Neural progenitor cell (in vitro differentiated cells): ENCODE measurements around the gene FSTL1. TPM values are rescaled to one million over a fixed set of nuclear protein-coding genes. Genes with fewer than 3 reads are reported as not detected.

ENCODE experiments used
- DNase-seq: peaks from one replicate; pipeline ENCODE4 v3.0.0-alpha.2; 2016; ENCODE audit warnings: low spot score
- H2AFZ ChIP-seq: fragments of 200-600 bp; sonication (generic); replicated peaks from 2 replicates; pipeline ENCODE4 v1.6.1; 2016; ENCODE audit warnings: antibody characterized with exemption
- H3F3A ChIP-seq: fragments of 200-600 bp; sonication (generic); 2 replicates; pipeline ENCODE4 v1.6.1; 2016; ENCODE audit warnings: antibody characterized with exemption, low read depth
- H3K27ac ChIP-seq: fragments of 200-600 bp; sonication (generic); 2 replicates; pipeline ENCODE4 v1.5.1; 2016; ENCODE audit warnings: mild to moderate bottlenecking
- H3K27me3 ChIP-seq: fragments of 200-600 bp; sonication (generic); 2 replicates; pipeline ENCODE4 v1.6.1; 2016; ENCODE audit warnings: mild to moderate bottlenecking, moderate library complexity
- H3K36me3 ChIP-seq: fragments of 200-600 bp; sonication (generic); 2 replicates; pipeline ENCODE4 v1.5.1; 2016
- H3K4me1 ChIP-seq: fragments of 200-600 bp; sonication (generic); 2 replicates; pipeline ENCODE4 v1.6.1; 2016; ENCODE audit warnings: mixed run types
- H3K4me2 ChIP-seq: fragments of 200-600 bp; sonication (generic); 2 replicates; pipeline ENCODE4 v1.6.1; 2016
- H3K4me3 ChIP-seq: fragments of 200-600 bp; sonication (generic); 2 replicates; pipeline ENCODE4 v1.5.1; 2016
- H3K79me2 ChIP-seq: fragments of 200-600 bp; sonication (generic); 2 replicates; pipeline ENCODE4 v1.6.1; 2016; ENCODE audit warnings: low read depth
- H3K9ac ChIP-seq: fragments of 200-600 bp; sonication (generic); 2 replicates; pipeline ENCODE4 v1.6.1; 2016
- H3K9me3 ChIP-seq: fragments of 200-600 bp; sonication (generic); 2 replicates; pipeline ENCODE4 v1.5.1; 2016; ENCODE audit warnings: low read depth
- H4K20me1 ChIP-seq: fragments of 200-600 bp; sonication (generic); 2 replicates; pipeline ENCODE4 v1.6.1; 2016; ENCODE audit warnings: low read depth
- H3K27ac Mint-ChIP-seq: 3 replicates; pipeline ENCODE4 v1.8.0; 2021; ENCODE audit warnings: mixed read lengths
- H3K27me3 Mint-ChIP-seq: 2 replicates; pipeline ENCODE4 v1.8.0; 2022; ENCODE audit warnings: low read depth, mild to moderate bottlenecking, inconsistent platforms, moderate library complexity, mixed read lengths; ENCODE audit not compliant: insufficient read depth
- H3K36me3 Mint-ChIP-seq: 3 replicates; pipeline ENCODE4 v1.8.0; 2021; ENCODE audit warnings: mixed read lengths
- H3K4me1 Mint-ChIP-seq: 3 replicates; pipeline ENCODE4 v1.8.0; 2021; ENCODE audit warnings: mixed read lengths
- H3K4me3 Mint-ChIP-seq: 3 replicates; pipeline ENCODE4 v1.8.0; 2021; ENCODE audit warnings: mild to moderate bottlenecking, moderate library complexity, mixed read lengths
- H3K9me3 Mint-ChIP-seq: 3 replicates; pipeline ENCODE4 v1.8.0; 2020; ENCODE audit warnings: mixed read lengths
- EZH2 ChIP-seq: fragments of 200-600 bp; sonication (generic); IDR thresholded peaks from 2 replicates; pipeline ENCODE4 v1.6.1; 2017; ENCODE audit warnings: antibody characterized with exemption, mild to moderate bottlenecking, moderate library complexity
- EZH2phosphoT487 ChIP-seq: fragments of 200-600 bp; sonication (generic); IDR thresholded peaks from 2 replicates; pipeline ENCODE4 v1.6.1; 2017; ENCODE audit warnings: antibody characterized with exemption
- total RNA-seq: library from RNA; depleted of rRNA; stranded (reverse); fragments of >200 nt; gene quantifications from 2 replicates; pipeline ENCODE4 v1.2.3, GENCODE V29; 2015; ENCODE audit warnings: low replicate concordance
- TF ChIP-seq, protein P1 (sequence below): fragments of 200-600 bp; sonication (generic); IDR thresholded peaks from 2 replicates; pipeline ENCODE4 v1.5.1; 2017; ENCODE audit warnings: antibody characterized with exemption, mild to moderate bottlenecking

FSTL1 gene
- total RNA-seq, 1 donor from 2014 or later = 327 TPM

DNA sequence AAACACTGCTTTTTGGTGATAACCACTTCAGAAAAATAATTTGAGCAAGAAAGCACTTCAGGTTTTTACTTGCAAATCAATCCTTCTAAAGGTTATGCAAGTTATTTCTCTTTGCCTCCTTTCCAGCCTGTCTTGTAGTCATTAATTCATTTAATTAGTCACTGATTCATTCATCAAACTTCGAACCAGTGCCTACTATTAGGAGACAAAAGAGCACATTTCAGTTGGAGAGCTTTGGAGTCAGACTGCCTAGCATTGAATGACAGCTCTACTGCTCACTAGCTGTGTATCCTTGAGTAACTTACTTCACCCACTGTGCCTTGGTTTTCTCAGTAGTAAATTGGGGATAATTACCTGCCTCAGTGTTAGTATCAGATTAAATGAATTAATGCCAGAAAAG, 86.7 kb downstream of the FSTL1 start:
- no peak for DNase-seq
- Histone ChIP-seq H3K9me3 (no peaks in the 10 kb centered on the region), H3K79me2 (no peaks in the 10 kb centered on the region), H3K27me3 (no peaks in the 10 kb centered on the region), H3K4me1 (no peaks in the 10 kb centered on the region), H2AFZ (no peak overlapping the region), H3K36me3 (no peaks in the 10 kb centered on the region), H3K4me3 (no peak overlapping the region), H4K20me1 (no peaks in the 10 kb centered on the region), H3K4me2 (no peak overlapping the region), H3F3A (no peaks in the 10 kb centered on the region), H3K9ac (no peak overlapping the region), H3K27ac (no peak overlapping the region)
- no peaks in the 10 kb centered on the region for H3K27me3 Mint-ChIP-seq
- no peaks in the 10 kb centered on the region for H3K4me1 Mint-ChIP-seq
- no peak overlapping the region for H3K4me3 Mint-ChIP-seq
- no peaks in the 10 kb centered on the region for H3K9me3 Mint-ChIP-seq
- no peaks in the 10 kb centered on the region for H3K36me3 Mint-ChIP-seq
- TF ChIP-seq EZH2phosphoT487 = no peak
- TF ChIP-seq EZH2 = no peak
- TF ChIP-seq, protein P1, sequence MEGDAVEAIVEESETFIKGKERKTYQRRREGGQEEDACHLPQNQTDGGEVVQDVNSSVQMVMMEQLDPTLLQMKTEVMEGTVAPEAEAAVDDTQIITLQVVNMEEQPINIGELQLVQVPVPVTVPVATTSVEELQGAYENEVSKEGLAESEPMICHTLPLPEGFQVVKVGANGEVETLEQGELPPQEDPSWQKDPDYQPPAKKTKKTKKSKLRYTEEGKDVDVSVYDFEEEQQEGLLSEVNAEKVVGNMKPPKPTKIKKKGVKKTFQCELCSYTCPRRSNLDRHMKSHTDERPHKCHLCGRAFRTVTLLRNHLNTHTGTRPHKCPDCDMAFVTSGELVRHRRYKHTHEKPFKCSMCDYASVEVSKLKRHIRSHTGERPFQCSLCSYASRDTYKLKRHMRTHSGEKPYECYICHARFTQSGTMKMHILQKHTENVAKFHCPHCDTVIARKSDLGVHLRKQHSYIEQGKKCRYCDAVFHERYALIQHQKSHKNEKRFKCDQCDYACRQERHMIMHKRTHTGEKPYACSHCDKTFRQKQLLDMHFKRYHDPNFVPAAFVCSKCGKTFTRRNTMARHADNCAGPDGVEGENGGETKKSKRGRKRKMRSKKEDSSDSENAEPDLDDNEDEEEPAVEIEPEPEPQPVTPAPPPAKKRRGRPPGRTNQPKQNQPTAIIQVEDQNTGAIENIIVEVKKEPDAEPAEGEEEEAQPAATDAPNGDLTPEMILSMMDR = no peak
- H3K27ac Mint-ChIP-seq = no peak overlapping the region

DNA sequence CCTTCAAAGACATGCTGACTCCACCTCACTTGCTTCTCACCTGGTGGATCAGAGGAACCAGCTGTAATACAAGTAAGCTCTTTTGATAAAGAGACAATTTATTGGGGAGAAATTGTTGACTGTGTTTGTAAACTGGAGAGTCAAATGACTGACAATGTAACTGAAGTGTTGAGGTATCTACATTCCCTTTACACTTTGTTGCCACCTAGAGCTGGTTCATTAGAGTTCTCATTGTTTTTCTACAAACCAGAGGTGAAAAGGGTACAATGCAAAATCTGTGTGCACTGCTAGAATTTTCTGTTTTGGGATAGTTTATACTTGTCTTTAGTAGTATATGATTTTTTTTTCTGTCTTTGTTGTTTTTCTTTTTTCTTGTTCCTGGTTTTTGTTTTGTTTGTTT, 93.0 kb downstream of the FSTL1 start:
- TF ChIP-seq EZH2 = no peak
- TF ChIP-seq, protein P1 = no peak
- no peak for TF ChIP-seq EZH2phosphoT487
- Histone ChIP-seq H3K27ac (no peak overlapping the region), H4K20me1 (no peaks in the 10 kb centered on the region)

DNA sequence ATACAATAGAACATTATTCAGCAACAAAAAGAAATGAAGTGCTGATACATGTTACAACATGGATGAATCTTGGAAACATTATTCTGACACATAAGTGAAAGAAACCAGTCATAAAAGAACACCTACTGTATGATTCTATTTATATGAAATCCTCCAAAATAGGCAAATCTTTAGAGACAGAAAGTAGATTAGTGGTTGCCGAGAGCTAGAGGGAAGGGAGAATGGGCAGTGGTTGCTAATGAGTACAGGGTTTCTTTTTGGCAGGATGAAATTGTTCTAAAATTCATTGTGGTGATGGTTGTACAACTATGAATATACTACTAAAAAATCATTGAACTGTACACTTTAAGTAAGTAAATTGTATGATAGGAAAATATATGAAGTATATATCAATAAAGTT, 95.3 kb downstream of the FSTL1 start:
- no peaks in the 10 kb centered on the region for H4K20me1 ChIP-seq
- Mint-ChIP-seq H3K36me3 (no peaks in the 10 kb centered on the region), H3K27me3 (no peaks in the 10 kb centered on the region), H3K4me3 (no peak overlapping the region), H3K9me3 (no peaks in the 10 kb centered on the region), H3K27ac (no peak overlapping the region), H3K4me1 (no peaks in the 10 kb centered on the region)
- H3K27ac ChIP-seq = no peak overlapping the region
- H3F3A ChIP-seq = no peaks in the 10 kb centered on the region
- no peak overlapping the region for H3K4me2 ChIP-seq
- no peaks in the 10 kb centered on the region for H3K36me3 ChIP-seq
- TF ChIP-seq, protein P1 = no peak
- TF ChIP-seq EZH2phosphoT487 = no peak
- H3K9me3 ChIP-seq = no peaks in the 10 kb centered on the region
- H3K79me2 ChIP-seq = no peaks in the 10 kb centered on the region
- peaks cover 2% of the 10 kb centered on the region for H3K4me1 ChIP-seq
- H3K27me3 ChIP-seq = peaks cover 7% of the 10 kb centered on the region
- no peak for DNase-seq
- H2AFZ ChIP-seq = no peak overlapping the region
- H3K4me3 ChIP-seq = no peak overlapping the region
- no peak overlapping the region for H3K9ac ChIP-seq

More for the DNA sequence above, 93.0 kb downstream of the FSTL1 start:
- Mint-ChIP-seq H3K9me3 (no peaks in the 10 kb centered on the region), H3K4me1 (no peaks in the 10 kb centered on the region), H3K4me3 (no peak overlapping the region), H3K36me3 (no peaks in the 10 kb centered on the region), H3K27me3 (no peaks in the 10 kb centered on the region), H3K27ac (no peak overlapping the region)
- Histone ChIP-seq H3K4me3 (no peak overlapping the region), H3K9me3 (no peaks in the 10 kb centered on the region), H3K9ac (no peak overlapping the region), H3K36me3 (no peaks in the 10 kb centered on the region), H3K27me3 (no peaks in the 10 kb centered on the region), H3K4me1 (no peaks in the 10 kb centered on the region), H3K4me2 (no peak overlapping the region), H2AFZ (no peak overlapping the region), H3F3A (no peaks in the 10 kb centered on the region), H3K79me2 (no peaks in the 10 kb centered on the region)
- no peak for DNase-seq
